ENCODE results near the gene NTM. TPM values are rescaled to one million over a fixed set of nuclear protein-coding genes. Genes with fewer than 3 reads are reported as not detected.

Gene NTM
- total and polyA plus RNA-seq, 2 experiments from 2014 or later = 25.9 to 49.0 TPM

DNA sequence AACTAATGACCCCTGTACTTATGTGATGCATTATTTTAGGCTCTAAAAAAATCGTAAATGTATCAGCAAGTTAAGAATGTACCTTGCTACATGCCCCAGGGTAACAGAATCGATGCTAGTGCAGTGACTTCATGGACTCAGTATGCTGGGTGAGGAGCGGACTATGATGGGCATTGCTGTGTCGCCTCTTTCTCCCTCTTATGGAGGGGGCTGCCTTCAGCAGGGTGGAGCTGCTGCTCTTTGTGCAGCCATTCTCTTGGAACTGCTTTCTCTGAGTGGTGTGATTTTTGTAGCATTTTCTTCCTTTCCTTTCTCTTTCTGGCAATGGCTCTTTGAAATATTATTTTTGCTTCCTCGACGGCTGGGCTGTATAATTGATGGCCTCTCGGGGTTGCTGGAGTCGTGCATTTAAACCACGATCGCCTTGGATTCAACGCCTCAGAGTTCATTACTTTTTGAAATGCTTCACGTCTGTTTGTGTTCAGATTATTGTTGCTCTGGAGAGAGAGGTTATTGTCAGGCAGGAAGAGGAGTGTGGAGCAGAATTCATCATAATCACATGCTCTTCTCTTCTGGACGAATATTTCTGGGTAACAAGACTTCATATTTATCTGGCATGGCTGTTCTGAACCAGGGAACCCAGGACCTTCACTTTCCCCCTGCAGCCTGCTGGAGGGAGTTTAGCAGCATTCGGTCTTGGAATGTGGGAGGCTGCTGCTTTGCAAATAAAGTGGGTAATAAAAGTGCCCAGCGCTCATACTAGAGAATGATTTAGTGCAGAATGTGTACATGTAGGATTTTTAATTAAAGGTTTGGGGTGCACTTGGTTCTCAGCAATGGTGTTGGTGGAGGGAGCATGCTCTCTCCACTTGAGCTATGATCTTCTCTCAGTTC lies 804.2 kb downstream of the NTM start:
- DNase-seq = no peak
- WGBS, 2 experiments (ENCODE audit: low coverage in 1 of 2, low lambda C conversion rate in 2 of 2, missing lambda C conversion rate in 2 of 2) = 72 to 75% methylated on average over 15 of the region's 15 CpGs
- no peak for TF ChIP-seq EZH2phosphoT487 (IDR thresholded peaks at IDR 0.05; ENCODE audit: insufficient read depth, low read depth)
- TF ChIP-seq EZH2 (IDR thresholded peaks at IDR 0.05; ENCODE audit: insufficient read depth, poor library complexity, severe bottlenecking) = no peak
- Histone ChIP-seq H3F3A (ENCODE audit: insufficient read depth) (no peaks in the 10 kb centered on the region), H3K79me2 (ENCODE audit: insufficient read depth) (no peaks in the 10 kb centered on the region), H3K4me2 (ENCODE audit: unreplicated experiment) (no peak overlapping the region), H3K4me1 (ENCODE audit: insufficient read depth) (no peaks in the 10 kb centered on the region), H3K27ac (no peak overlapping the region), H3K9me2 (ENCODE audit: insufficient read depth) (peaks cover 5% of the 10 kb centered on the region; the same call in 1 of the 2 replicates), H3K4me3 (no peak overlapping the region), H3K9me3 (ENCODE audit: low read depth) (no peaks in the 10 kb centered on the region), H3K9ac (no peak overlapping the region), H3K27me3 (replicated peaks; ENCODE audit: insufficient read depth) (no peaks in the 10 kb centered on the region), H4K20me1 (ENCODE audit: insufficient read depth) (no peaks in the 10 kb centered on the region), H3K36me3 (ENCODE audit: low read depth) (no peaks in the 10 kb centered on the region), H2AFZ (no peak overlapping the region)
- in situ Hi-C loops (cut with MboI) = no loop called here

GRCh38 chr11:132177106-132177505 lies 806.7 kb downstream of the NTM start:
- H3K9me2 ChIP-seq (ENCODE audit: insufficient read depth) = peaks cover 5% of the 10 kb centered on the region; the same call in 1 of the 2 replicates
- H3K9ac ChIP-seq = no peak overlapping the region
- H3F3A ChIP-seq (ENCODE audit: insufficient read depth) = no peaks in the 10 kb centered on the region
- WGBS, 2 experiments (ENCODE audit: low coverage in 1 of 2, low lambda C conversion rate in 2 of 2, missing lambda C conversion rate in 2 of 2) = 25 to 38% methylated on average over 1 of the region's 1 CpG
- no peaks in the 10 kb centered on the region for H3K4me1 ChIP-seq (ENCODE audit: insufficient read depth)
- no peaks in the 10 kb centered on the region for H4K20me1 ChIP-seq (ENCODE audit: insufficient read depth)
- no peak for TF ChIP-seq EZH2 (IDR thresholded peaks at IDR 0.05; ENCODE audit: insufficient read depth, poor library complexity, severe bottlenecking)
- TF ChIP-seq EZH2phosphoT487 (IDR thresholded peaks at IDR 0.05; ENCODE audit: insufficient read depth, low read depth) = no peak
- peak; percentile 60 for DNase-seq
- H3K4me3 ChIP-seq = no peak overlapping the region
- no peaks in the 10 kb centered on the region for H3K27me3 ChIP-seq (replicated peaks; ENCODE audit: insufficient read depth)
- H2AFZ ChIP-seq = no peak overlapping the region
- H3K36me3 ChIP-seq (ENCODE audit: low read depth) = no peaks in the 10 kb centered on the region
- H3K4me2 ChIP-seq (ENCODE audit: unreplicated experiment) = no peak overlapping the region
- no peaks in the 10 kb centered on the region for H3K79me2 ChIP-seq (ENCODE audit: insufficient read depth)
- no peak overlapping the region for H3K27ac ChIP-seq
- no peaks in the 10 kb centered on the region for H3K9me3 ChIP-seq (ENCODE audit: low read depth)
- in situ Hi-C loops (cut with MboI) = no loop called here

DNA sequence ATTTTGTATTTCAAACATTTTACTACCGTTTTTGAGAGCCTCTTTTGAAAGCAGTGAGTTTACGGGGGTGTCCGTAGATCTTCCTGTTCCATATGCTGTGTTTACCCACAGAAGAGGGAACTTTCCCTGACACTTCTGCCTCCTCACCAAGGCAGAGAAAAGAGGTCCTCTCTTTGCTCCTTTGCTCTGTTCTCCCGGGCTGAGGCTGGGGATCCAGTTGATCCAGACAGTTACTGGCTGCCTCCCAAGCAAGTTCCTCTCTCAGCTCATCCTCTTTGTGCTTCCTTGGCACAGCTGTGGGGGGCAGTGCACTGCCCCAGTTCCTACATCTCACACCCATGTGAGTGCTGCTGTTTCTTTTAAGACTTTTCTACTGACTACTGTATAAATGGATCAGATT lies 813.7 kb downstream of the NTM start:
- Histone ChIP-seq H3K36me3 (ENCODE audit: low read depth) (no peaks in the 10 kb centered on the region), H3K79me2 (ENCODE audit: insufficient read depth) (no peaks in the 10 kb centered on the region), H3K4me1 (ENCODE audit: insufficient read depth) (peaks cover 7% of the 10 kb centered on the region), H4K20me1 (ENCODE audit: insufficient read depth) (no peaks in the 10 kb centered on the region), H3K27ac (no peak overlapping the region), H2AFZ (no peak overlapping the region), H3K9me3 (ENCODE audit: low read depth) (no peaks in the 10 kb centered on the region), H3K9ac (no peak overlapping the region), H3K9me2 (ENCODE audit: insufficient read depth) (no peaks in the 10 kb centered on the region), H3K4me3 (no peak overlapping the region), H3K4me2 (ENCODE audit: unreplicated experiment) (no peak overlapping the region), H3K27me3 (replicated peaks; ENCODE audit: insufficient read depth) (no peaks in the 10 kb centered on the region), H3F3A (ENCODE audit: insufficient read depth) (peaks cover 7% of the 10 kb centered on the region; the same call in 1 of the 2 replicates)
- no peak for DNase-seq
- 68 to 72% methylated on average over 4 of the region's 4 CpGs for WGBS, 2 experiments (ENCODE audit: low coverage in 1 of 2, low lambda C conversion rate in 2 of 2, missing lambda C conversion rate in 2 of 2)
- in situ Hi-C loops (cut with MboI) = no loop called here
- no peak for TF ChIP-seq EZH2 (IDR thresholded peaks at IDR 0.05; ENCODE audit: insufficient read depth, poor library complexity, severe bottlenecking)
- no peak for TF ChIP-seq EZH2phosphoT487 (IDR thresholded peaks at IDR 0.05; ENCODE audit: insufficient read depth, low read depth)

- in situ Hi-C loops (cut with MboI) = no loop called here
- Histone ChIP-seq H3K79me2 (ENCODE audit: insufficient read depth) (no peaks in the 10 kb centered on the region), H3K4me3 (no peak overlapping the region), H3K9ac (no peak overlapping the region), H3K9me2 (ENCODE audit: insufficient read depth) (no peaks in the 10 kb centered on the region), H4K20me1 (ENCODE audit: insufficient read depth) (no peaks in the 10 kb centered on the region), H3K4me2 (ENCODE audit: unreplicated experiment) (no peak overlapping the region), H3K27me3 (replicated peaks; ENCODE audit: insufficient read depth) (no peaks in the 10 kb centered on the region), H2AFZ (no peak overlapping the region), H3F3A (ENCODE audit: insufficient read depth) (peaks cover 7% of the 10 kb centered on the region; the same call in 1 of the 2 replicates), H3K27ac (no peak overlapping the region), H3K9me3 (ENCODE audit: low read depth) (no peaks in the 10 kb centered on the region), H3K36me3 (ENCODE audit: low read depth) (no peaks in the 10 kb centered on the region), H3K4me1 (ENCODE audit: insufficient read depth) (peaks cover 7% of the 10 kb centered on the region)
- no peak for TF ChIP-seq EZH2 (IDR thresholded peaks at IDR 0.05; ENCODE audit: insufficient read depth, poor library complexity, severe bottlenecking)
- no peak for TF ChIP-seq EZH2phosphoT487 (IDR thresholded peaks at IDR 0.05; ENCODE audit: insufficient read depth, low read depth)
- no peak for DNase-seq
- WGBS, 2 experiments (ENCODE audit: low coverage in 1 of 2, low lambda C conversion rate in 2 of 2, missing lambda C conversion rate in 2 of 2) = 73 to 74% methylated on average over 12 of the region's 12 CpGs
Measured at GRCh38 chr11:132185726-132186592, 815.5 kb downstream of the NTM start.

Data from GM23248 (cell line).